GM13976 (cell line): ENCODE results near the gene KIAA0232.

Source experiments
- DNase-seq: peaks from one replicate; pipeline ENCODE4 v3.0.0; 2012; ENCODE audit warnings: low spot score
- CTCF ChIP-seq: IDR thresholded peaks from 2 replicates; pipeline ENCODE4 v1.5.1; 2012; ENCODE audit warnings: borderline replicate concordance, mild to moderate bottlenecking; ENCODE audit not compliant: insufficient read depth; ENCODE audit errors: extremely low read depth, missing control alignments, control extremely low read depth
- in situ Hi-C: fragments of 300-500 bp; cut with MboI; formaldehyde crosslinking; loops from one replicate; pipeline ENCODE4 v1.12.0; 2022; ENCODE audit warnings: low sequenced_read_pairs, mixed read lengths, inconsistent platforms; ENCODE audit not compliant: unreplicated experiment

KIAA0232 gene

GRCh38 chr4:6854098-6854744 is 71.7 kb downstream of the KIAA0232 start:
- in situ Hi-C loops = no loop called here
- no peak for DNase-seq

GRCh38 chr4:6855692-6856297 is 73.3 kb downstream of the KIAA0232 start:
- DNase-seq = peak; percentile 64
- in situ Hi-C loops = no loop called here
- no peak for TF ChIP-seq CTCF

More at GRCh38 chr4:6854098-6854744, 71.7 kb downstream of the KIAA0232 start:
- TF ChIP-seq CTCF = no peak

- no peak for TF ChIP-seq CTCF
- in situ Hi-C loops = no loop called here
Observed at GRCh38 chr4:6856391-6856790, 73.9 kb downstream of the KIAA0232 start.

GRCh38 chr4:6857009-6857882 is 74.7 kb downstream of the KIAA0232 start:
- TF ChIP-seq CTCF = no peak
- DNase-seq = no peak
- in situ Hi-C loops = no loop called here

More at GRCh38 chr4:6856391-6856790, 73.9 kb downstream of the KIAA0232 start:
- no peak for DNase-seq

GRCh38 chr4:6858997-6859396 is 76.5 kb downstream of the KIAA0232 start:
- in situ Hi-C loops = no loop called here
- DNase-seq = no peak
- no peak for TF ChIP-seq CTCF

GRCh38 chr4:6859543-6859942 is 77.0 kb downstream of the KIAA0232 start:
- DNase-seq = no peak
- TF ChIP-seq CTCF = no peak
- in situ Hi-C loops = no loop called here
